BLaER1 (cell line): ENCODE measurements around the gene PLK5.
A peak's percentile ranks its signal among the peaks of the same experiment; 100 is the strongest.

ENCODE experiments used
- H3K27ac ChIP-seq: shearing (Covaris generic); formaldehyde crosslinking; 2 replicates; pipeline ENCODE4 v1.8.1; 2022
- H3K27me3 ChIP-seq: shearing (Covaris generic); formaldehyde crosslinking; 2 replicates; pipeline ENCODE4 v1.8.1; 2022
- H3K36me3 ChIP-seq: shearing (Covaris generic); formaldehyde crosslinking; 2 replicates; pipeline ENCODE4 v1.8.1; 2022
- H3K4me1 ChIP-seq: shearing (Covaris generic); formaldehyde crosslinking; 2 replicates; pipeline ENCODE4 v1.8.1; 2022
- H3K4me2 ChIP-seq: shearing (Covaris generic); formaldehyde crosslinking; 2 replicates; pipeline ENCODE4 v1.8.1; 2022
- H3K4me3 ChIP-seq: shearing (Covaris generic); formaldehyde crosslinking; 2 replicates; pipeline ENCODE4 v1.8.1; 2022
- H3K9ac ChIP-seq: shearing (Covaris generic); formaldehyde crosslinking; 2 replicates; pipeline ENCODE4 v1.8.1; 2022
- H3K9me3 ChIP-seq: shearing (Covaris generic); formaldehyde crosslinking; 2 replicates; pipeline ENCODE4 v1.8.1; 2022
- H4K20me1 ChIP-seq: shearing (Covaris generic); formaldehyde crosslinking; 2 replicates; pipeline ENCODE4 v1.8.1; 2022
- Cebpa-rat ChIP-seq: shearing (Covaris generic); IDR thresholded peaks from 2 replicates; pipeline ENCODE4 v1.8.1; 2022

Gene PLK5

DNA sequence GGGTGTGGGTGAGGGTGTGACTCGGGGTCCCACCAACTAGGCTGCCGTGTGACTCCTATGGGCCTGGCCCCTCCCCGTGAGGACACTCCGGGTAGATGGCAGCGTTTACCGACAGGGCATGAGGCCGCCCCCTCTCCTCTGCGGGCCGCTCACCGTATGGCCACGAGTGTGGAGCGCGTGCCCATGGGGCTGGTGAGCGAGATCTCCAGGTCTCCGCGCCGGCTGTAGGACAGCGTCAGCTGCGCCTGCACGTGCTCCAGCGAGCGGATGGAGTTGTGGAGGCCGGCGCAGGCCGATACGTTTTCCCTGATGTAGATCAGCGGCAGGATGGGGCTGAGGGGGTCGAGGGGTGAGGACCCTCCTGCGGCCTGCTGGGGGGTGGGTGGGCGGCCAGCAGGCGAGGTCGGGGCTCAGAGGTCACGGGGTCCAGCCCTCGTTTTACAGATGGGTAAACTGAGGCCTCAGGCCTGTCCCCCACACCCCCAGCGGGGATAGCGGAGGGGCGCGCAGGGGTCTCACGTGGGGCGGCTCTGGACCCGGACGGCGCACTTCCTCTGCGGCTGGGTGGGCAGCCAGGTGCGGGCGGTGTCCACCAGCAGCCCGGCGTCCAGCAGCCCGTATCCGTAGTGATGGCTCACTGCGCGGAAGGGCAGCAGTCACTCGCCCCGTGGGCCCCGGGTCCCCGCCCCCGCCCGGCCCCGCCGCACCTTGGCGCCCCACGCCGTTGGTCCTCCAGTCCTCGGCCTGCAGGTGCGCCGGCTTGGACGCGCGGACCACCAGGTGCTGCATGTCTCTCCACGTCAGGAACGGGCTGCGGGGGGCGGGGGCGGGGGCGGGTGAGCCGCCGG lies 40.5 kb upstream of the PLK5 start:
- Histone ChIP-seq H3K27ac (no peak overlapping the region), H3K4me1 (peaks cover 28% of the 10 kb centered on the region), H4K20me1 (peaks cover 3% of the 10 kb centered on the region), H3K9me3 (no peaks in the 10 kb centered on the region), H3K4me3 (no peak overlapping the region), H3K27me3 (no peaks in the 10 kb centered on the region), H3K4me2 (no peak overlapping the region), H3K36me3 (peaks cover 5% of the 10 kb centered on the region; the same call in 1 of the 2 replicates), H3K9ac (no peak overlapping the region)
- TF ChIP-seq Cebpa-rat: no peak

DNA sequence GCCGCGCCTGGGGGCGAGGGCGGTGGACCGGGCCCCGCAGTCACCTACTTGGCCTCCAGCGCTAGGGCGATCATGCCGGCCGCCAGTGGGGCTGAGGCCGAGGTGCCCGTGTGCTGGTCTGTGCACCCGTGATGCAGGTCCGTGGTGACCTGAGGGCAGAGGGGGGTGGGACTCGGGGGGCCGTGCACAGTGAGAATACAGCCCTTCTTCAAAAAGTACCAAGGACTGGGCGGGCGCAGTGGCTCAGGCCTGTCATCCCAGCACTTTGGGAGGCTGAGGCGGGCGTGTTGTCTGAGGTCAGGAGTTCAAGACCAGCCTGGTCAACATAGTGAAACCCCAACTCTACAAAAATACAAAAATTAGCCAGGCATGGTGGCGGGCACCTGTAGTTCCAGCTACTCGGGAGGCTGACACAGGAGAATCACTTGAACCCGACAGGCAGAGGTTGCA lies 39.9 kb upstream of the PLK5 start:
- peaks cover 33% of the 10 kb centered on the region for H3K4me1 ChIP-seq
- TF ChIP-seq Cebpa-rat: no peak
- no peak overlapping the region for H3K4me3 ChIP-seq
- no peaks in the 10 kb centered on the region for H3K27me3 ChIP-seq
- no peaks in the 10 kb centered on the region for H3K9me3 ChIP-seq
- no peaks in the 10 kb centered on the region for H4K20me1 ChIP-seq
- no peak overlapping the region for H3K4me2 ChIP-seq
- H3K9ac ChIP-seq: no peak overlapping the region
- H3K27ac ChIP-seq: no peak overlapping the region
- peaks cover 5% of the 10 kb centered on the region; the same call in 1 of the 2 replicates for H3K36me3 ChIP-seq

- Histone ChIP-seq H3K9me3 (no peaks in the 10 kb centered on the region), H3K36me3 (peaks cover 5% of the 10 kb centered on the region; the same call in 1 of the 2 replicates), H3K4me1 (peaks cover 33% of the 10 kb centered on the region), H3K4me3 (no peak overlapping the region), H3K4me2 (no peak overlapping the region), H4K20me1 (peaks cover 6% of the 10 kb centered on the region; the same call in 1 of the 2 replicates), H3K9ac (no peak overlapping the region), H3K27me3 (peaks cover 3% of the 10 kb centered on the region; the same call in 1 of the 2 replicates), H3K27ac (no peak overlapping the region)
- TF ChIP-seq Cebpa-rat: no peak
These were observed 36.9 kb upstream of the PLK5 start for GRCh38 chr19:1486720-1487575.

- no peaks in the 10 kb centered on the region for H3K9me3 ChIP-seq
- H3K27ac ChIP-seq: peak overlapping the region; percentile 49; the same call in 1 of the 2 replicates
- H3K27me3 ChIP-seq: peaks cover 3% of the 10 kb centered on the region; the same call in 1 of the 2 replicates
- peaks cover 5% of the 10 kb centered on the region; the same call in 1 of the 2 replicates for H3K36me3 ChIP-seq
- H3K4me1 ChIP-seq: peaks cover 33% of the 10 kb centered on the region
- no peak overlapping the region for H3K4me3 ChIP-seq
- TF ChIP-seq Cebpa-rat: no peak
- no peak overlapping the region for H3K9ac ChIP-seq
- peaks cover 6% of the 10 kb centered on the region; the same call in 1 of the 2 replicates for H4K20me1 ChIP-seq
- peak overlapping the region; percentile 97 for H3K4me2 ChIP-seq
These were observed 36.1 kb upstream of the PLK5 start for GRCh38 chr19:1487576-1488281.

DNA sequence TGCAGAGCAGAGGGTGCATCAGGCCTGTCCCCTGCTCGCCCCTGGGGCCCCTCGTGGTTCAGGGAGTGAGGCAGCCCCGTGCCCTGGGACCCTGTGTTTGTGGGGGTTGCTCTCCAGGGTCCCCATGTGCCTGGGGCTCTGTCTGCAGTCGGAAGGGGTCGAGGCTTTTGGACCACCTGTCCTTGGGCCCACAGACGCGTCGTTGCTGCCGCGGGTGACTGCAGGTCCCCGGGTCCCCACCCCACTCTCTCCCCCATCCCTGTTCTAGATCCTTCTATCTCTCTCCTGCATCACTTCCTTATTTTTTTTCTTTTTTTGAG lies 35.6 kb upstream of the PLK5 start:
- peaks cover 3% of the 10 kb centered on the region; the same call in 1 of the 2 replicates for H3K27me3 ChIP-seq
- TF ChIP-seq Cebpa-rat: no peak
- H4K20me1 ChIP-seq: peaks cover 6% of the 10 kb centered on the region; the same call in 1 of the 2 replicates
- H3K9me3 ChIP-seq: no peaks in the 10 kb centered on the region
- H3K27ac ChIP-seq: peak overlapping the region; percentile 49; the same call in 1 of the 2 replicates
- H3K9ac ChIP-seq: no peak overlapping the region
- peak overlapping the region; percentile 97 for H3K4me2 ChIP-seq
- peaks cover 33% of the 10 kb centered on the region for H3K4me1 ChIP-seq
- H3K36me3 ChIP-seq: peaks cover 5% of the 10 kb centered on the region; the same call in 1 of the 2 replicates
- no peak overlapping the region for H3K4me3 ChIP-seq

DNA sequence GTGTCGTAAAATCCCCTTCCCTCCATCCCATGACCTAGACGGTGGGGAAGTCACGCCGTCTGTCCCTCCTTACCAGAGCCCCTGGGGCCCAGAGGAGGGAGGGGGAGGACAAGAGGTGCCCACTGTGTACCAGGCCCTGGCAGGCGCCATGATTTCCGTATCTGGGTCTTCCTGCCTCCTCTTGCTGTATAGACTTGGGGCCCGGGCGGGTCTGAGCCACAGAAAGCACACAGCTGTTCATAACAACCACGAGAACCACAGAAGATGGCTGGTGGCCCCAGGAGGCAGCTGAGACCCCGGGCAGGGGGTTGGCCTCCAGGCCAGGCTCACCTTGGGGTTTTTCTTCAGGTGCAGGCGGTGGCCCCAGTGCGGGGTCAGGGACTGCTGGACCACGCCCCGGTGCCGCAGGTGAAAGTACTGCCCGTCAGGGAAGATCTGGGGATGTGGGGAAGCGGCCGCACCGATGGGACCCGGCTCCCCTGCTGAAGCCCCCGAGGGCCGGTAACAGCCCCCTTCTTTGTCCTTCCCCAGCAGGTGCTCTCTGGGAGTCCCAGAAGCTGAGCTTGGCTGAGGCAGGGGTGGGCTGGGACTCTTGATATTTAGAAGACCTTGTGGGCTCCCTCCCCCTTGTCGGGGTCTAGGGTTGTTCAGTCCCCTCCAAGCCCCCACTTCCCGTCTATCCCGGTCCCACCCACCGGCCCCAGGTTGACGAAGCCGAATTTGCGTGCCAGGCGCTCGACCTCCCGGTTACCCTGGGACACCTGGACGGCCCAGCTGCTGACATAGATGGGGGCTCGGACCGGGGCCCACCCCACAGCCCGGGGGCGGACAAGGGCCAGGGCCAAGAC lies 34.2 kb upstream of the PLK5 start:
- H3K27ac ChIP-seq: peak overlapping the region; percentile 88
- H4K20me1 ChIP-seq: peaks cover 6% of the 10 kb centered on the region; the same call in 1 of the 2 replicates
- no peak for TF ChIP-seq Cebpa-rat
- H3K4me2 ChIP-seq: peak overlapping the region; percentile 97
- peak overlapping the region; percentile 75 for H3K9ac ChIP-seq
- peaks cover 3% of the 10 kb centered on the region; the same call in 1 of the 2 replicates for H3K27me3 ChIP-seq
- no peaks in the 10 kb centered on the region for H3K9me3 ChIP-seq
- H3K4me1 ChIP-seq: peaks cover 33% of the 10 kb centered on the region
- 0 out of 2 replicates have a peak, but pooled peaks cover 5% of the 10 kb centered on the region for H3K36me3 ChIP-seq
- peak overlapping the region; percentile 72 for H3K4me3 ChIP-seq

- peak; percentile 88 for TF ChIP-seq Cebpa-rat
- Histone ChIP-seq H4K20me1 (peaks cover 12% of the 10 kb centered on the region), H3K9me3 (no peaks in the 10 kb centered on the region), H3K27ac (peak within 1 kb of the TSS; percentile 88), H3K9ac (peak within 1 kb of the TSS; percentile 75), H3K4me2 (peak within 1 kb of the TSS; percentile 97), H3K36me3 (0 out of 2 replicates have a peak, but pooled peaks cover 5% of the 10 kb centered on the region), H3K4me1 (peaks cover 33% of the 10 kb centered on the region), H3K27me3 (peaks cover 3% of the 10 kb centered on the region; the same call in 1 of the 2 replicates), H3K4me3 (peak within 1 kb of the TSS; percentile 72)
These were observed 33.4 kb upstream of the PLK5 start, which contains the start of gene PCSK4 for GRCh38 chr19:1490311-1491113. TSS of gene PCSK4 (minus strand) at chr19:1490350. CDS start at chr19:1490346, 4 bp downstream.
